SK-N-SH (cell line): ENCODE measurements around the gene KBTBD2. TPM values are rescaled to one million over a fixed set of nuclear protein-coding genes. Genes with fewer than 3 reads are reported as not detected.
A peak's percentile ranks its signal among the peaks of the same experiment; 100 is the strongest.

Experiments
- CTCF ChIA-PET: fragments of 300-600, 350-600 bp; formaldehyde crosslinking; extraction: SDS; loops from one replicate; lab custom pipeline; 2021; lab: Yijun Ruan, JAX
- POLR2A ChIA-PET: fragments of 350-600 bp; sonication (Branson Sonifier 250); formaldehyde crosslinking; extraction: SDS; loops from one replicate; lab custom pipeline; 2020; ENCODE audit warnings: antibody characterized with exemption, inconsistent platforms; lab: Yijun Ruan, JAX
- DNase-seq: peaks from one replicate; pipeline ENCODE4 v3.0.0; 2012
- H2AFZ ChIP-seq: fragments of 200-600 bp; sonication (generic); 2 replicates; pipeline ENCODE4 v1.8.1; 2016; ENCODE audit warnings: antibody characterized with exemption, mild to moderate bottlenecking, low read depth
- H3F3A ChIP-seq: fragments of 200-600 bp; sonication (generic); replicated peaks from 2 replicates; pipeline ENCODE3; 2016; ENCODE audit warnings: antibody characterized with exemption, mild to moderate bottlenecking; ENCODE audit not compliant: insufficient read depth
- H3K27ac ChIP-seq, 2 experiments: fragments of 200-500 bp in 1 of 2; fragments of 200-600 bp in 1 of 2; sonication (Bioruptor generic) in 1 of 2; sonication (generic), shearing (Covaris generic) in 1 of 2; 2 replicates each; pipeline versions ENCODE4 v1.5.1 to v1.6.1; 2014 to 2016; ENCODE audit warnings: low read depth in 2 of 2, inconsistent platforms in 1 of 2, low read length in 1 of 2, mild to moderate bottlenecking in 1 of 2, mixed read lengths in 1 of 2
- H3K27me3 ChIP-seq: fragments of 200-600 bp; sonication (generic), shearing (Covaris generic); 2 replicates; pipeline ENCODE4 v1.6.1; 2016; ENCODE audit warnings: mixed run types; ENCODE audit not compliant: insufficient read depth
- H3K36me3 ChIP-seq, 2 experiments: fragments of 200-500 bp in 1 of 2; fragments of 200-600 bp in 1 of 2; sonication (Bioruptor generic) in 1 of 2; sonication (generic) in 1 of 2; replicated peaks in 1 of 2; 2 replicates each; pipeline versions ENCODE3 to v1.5.1; 2014 to 2016; ENCODE audit warnings: low read length in 1 of 2, mild to moderate bottlenecking in 1 of 2; ENCODE audit not compliant: insufficient read depth in 2 of 2, control insufficient read depth in 1 of 2
- H3K4me1 ChIP-seq, 2 experiments: fragments of 200-500 bp in 1 of 2; fragments of 200-600 bp in 1 of 2; sonication (Bioruptor generic) in 1 of 2; sonication (generic), shearing (Covaris generic) in 1 of 2; 2 replicates each; pipeline versions ENCODE4 v1.5.1 to v1.6.1; 2014 to 2016; ENCODE audit warnings: low read depth in 1 of 2, low read length in 1 of 2, mixed run types in 1 of 2; ENCODE audit not compliant: insufficient read depth in 2 of 2, control insufficient read depth in 1 of 2
- H3K4me2 ChIP-seq: fragments of 200-600 bp; sonication (generic), shearing (Covaris generic); 2 replicates; pipeline ENCODE4 v1.6.1; 2017; ENCODE audit warnings: mixed run types
- H3K4me3 ChIP-seq, 2 experiments: fragments of 200-500 bp in 1 of 2; fragments of 200-600 bp in 1 of 2; sonication (Bioruptor generic) in 1 of 2; sonication (generic), shearing (Covaris generic) in 1 of 2; 2 replicates each; pipeline versions ENCODE4 v1.5.1 to v1.8.1; 2014 to 2016; ENCODE audit warnings: low read depth in 2 of 2, inconsistent platforms in 1 of 2, low read length in 1 of 2, mild to moderate bottlenecking in 1 of 2, mixed read lengths in 1 of 2, moderate library complexity in 1 of 2
- H3K79me2 ChIP-seq: fragments of 200-600 bp; sonication (generic); 2 replicates; pipeline ENCODE4 v1.8.1; 2017; ENCODE audit warnings: mild to moderate bottlenecking; ENCODE audit not compliant: insufficient read depth
- H3K9ac ChIP-seq: fragments of 200-600 bp; sonication (generic); 2 replicates; pipeline ENCODE4 v1.6.1; 2017; ENCODE audit warnings: mixed run types
- H3K9me2 ChIP-seq: fragments of 200-600 bp; sonication (generic); 2 replicates; pipeline ENCODE4 v1.6.1; 2017; ENCODE audit warnings: mixed run types
- H3K9me3 ChIP-seq: fragments of 200-600 bp; sonication (generic); 2 replicates; pipeline ENCODE4 v1.6.1; 2017; ENCODE audit warnings: mixed run types, mild to moderate bottlenecking, moderate library complexity
- H4K20me1 ChIP-seq: fragments of 200-600 bp; sonication (generic); 2 replicates; pipeline ENCODE4 v1.6.1; 2017; ENCODE audit warnings: mild to moderate bottlenecking, mixed run types; ENCODE audit not compliant: insufficient read depth
- CTCF ChIP-seq: fragments of 200-600 bp; sonication (generic); IDR thresholded peaks from 2 replicates; pipeline ENCODE4 v1.6.1; 2017; ENCODE audit warnings: antibody characterized with exemption, mild to moderate bottlenecking, moderate library complexity
- FOXJ3 ChIP-seq: sonication (generic); formaldehyde crosslinking; IDR thresholded peaks from 2 replicates; pipeline ENCODE4 v1.5.1; 2020; ENCODE audit warnings: mild to moderate bottlenecking, missing genetic modification reagents
- GABPA ChIP-seq: IDR thresholded peaks from 2 replicates; pipeline ENCODE4 v1.4.0; 2012; ENCODE audit warnings: low read depth, mild to moderate bottlenecking
- GATA2 ChIP-seq: sonication (generic); formaldehyde crosslinking; IDR thresholded peaks from 2 replicates; pipeline ENCODE4 v1.5.0; 2020; ENCODE audit warnings: mild to moderate bottlenecking, missing genetic modification reagents
- JUND ChIP-seq: IDR thresholded peaks from 2 replicates; pipeline ENCODE4 v1.4.0; 2012
- MEF2A ChIP-seq: IDR thresholded peaks from 2 replicates; pipeline ENCODE4 v1.4.0; 2012; ENCODE audit warnings: low read depth, borderline replicate concordance
- MXI1 ChIP-seq: IDR thresholded peaks from 2 replicates; pipeline ENCODE4 v1.6.1; 2012; ENCODE audit warnings: mild to moderate bottlenecking, low read depth, low read length, improper control_type of control experiment
- NRF1 ChIP-seq: IDR thresholded peaks from 2 replicates; pipeline ENCODE4 v1.6.1; 2012; ENCODE audit warnings: low read depth, mild to moderate bottlenecking, low read length
- PBX3 ChIP-seq: IDR thresholded peaks from 2 replicates; pipeline ENCODE4; 2012
- RAD21 ChIP-seq: IDR thresholded peaks from 2 replicates; pipeline ENCODE4 v1.6.1; 2012; ENCODE audit warnings: mild to moderate bottlenecking, low read length
- RXRA ChIP-seq: IDR thresholded peaks from 2 replicates; pipeline ENCODE4 v1.4.0; 2012; ENCODE audit warnings: low read depth, mild to moderate bottlenecking, borderline replicate concordance
- SIN3A ChIP-seq: IDR thresholded peaks from 2 replicates; pipeline ENCODE4 v1.6.1; 2012; ENCODE audit warnings: low read depth, mild to moderate bottlenecking, low read length, moderate library complexity, borderline replicate concordance
- TEAD4 ChIP-seq: IDR thresholded peaks from 2 replicates; pipeline ENCODE4 v1.4.0; 2012; ENCODE audit warnings: mild to moderate bottlenecking, borderline replicate concordance; ENCODE audit not compliant: insufficient read depth
- WGBS: methylation state at CpG from one replicate; pipeline ENCODE4 v1.1.6; 2017; ENCODE audit warnings: low lambda C conversion rate; 5-methylcytosine and 5-hydroxymethylcytosine counted together
- polyA plus RNA-seq, 3 experiments: library from polyadenylated mRNA; depleted of rRNA; stranded (reverse); fragments of >200 nt; gene quantifications; 2 replicates each; pipeline ENCODE4 v1.2.3, GENCODE V29; 2012
- TF ChIP-seq, protein P1 (sequence below): IDR thresholded peaks from 2 replicates; pipeline ENCODE4 v1.6.1; 2012; ENCODE audit warnings: mild to moderate bottlenecking, low read depth, low read length, moderate library complexity
- TF ChIP-seq, protein P2 (sequence below): IDR thresholded peaks from 2 replicates; pipeline ENCODE4 v1.4.0; 2012; ENCODE audit warnings: low read depth, borderline replicate concordance

The KBTBD2 gene
- polyA plus RNA-seq, 1 of the 3 experiments (the other 2 are of a cell fraction) = 23.6 TPM

DNA sequence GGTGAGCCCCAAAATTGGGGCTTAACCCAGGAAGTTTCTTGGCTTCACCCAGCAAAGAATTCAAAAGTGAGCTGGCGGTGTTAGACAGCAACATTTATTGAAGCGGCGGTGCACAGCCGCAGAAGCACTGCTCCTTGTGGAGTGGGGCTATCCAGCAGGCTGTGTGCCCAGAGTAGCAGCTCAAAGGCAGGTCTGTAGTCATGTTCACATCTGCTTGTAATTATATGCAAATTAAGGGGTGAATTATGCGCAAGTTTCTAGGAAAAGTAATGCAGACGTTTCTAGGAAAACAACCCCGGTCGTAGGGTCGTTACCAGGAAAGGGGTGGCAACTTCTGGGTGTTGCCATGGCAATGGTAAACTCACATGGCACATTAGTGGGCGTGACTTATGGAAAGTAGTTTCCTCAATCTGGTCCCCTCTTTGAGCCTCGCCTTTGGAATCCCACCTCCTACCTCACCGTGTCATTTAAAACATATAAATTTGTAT is 13.7 kb upstream of the KBTBD2 start (continued):
- no peak for TF ChIP-seq RXRA
- TF ChIP-seq, protein P1, sequence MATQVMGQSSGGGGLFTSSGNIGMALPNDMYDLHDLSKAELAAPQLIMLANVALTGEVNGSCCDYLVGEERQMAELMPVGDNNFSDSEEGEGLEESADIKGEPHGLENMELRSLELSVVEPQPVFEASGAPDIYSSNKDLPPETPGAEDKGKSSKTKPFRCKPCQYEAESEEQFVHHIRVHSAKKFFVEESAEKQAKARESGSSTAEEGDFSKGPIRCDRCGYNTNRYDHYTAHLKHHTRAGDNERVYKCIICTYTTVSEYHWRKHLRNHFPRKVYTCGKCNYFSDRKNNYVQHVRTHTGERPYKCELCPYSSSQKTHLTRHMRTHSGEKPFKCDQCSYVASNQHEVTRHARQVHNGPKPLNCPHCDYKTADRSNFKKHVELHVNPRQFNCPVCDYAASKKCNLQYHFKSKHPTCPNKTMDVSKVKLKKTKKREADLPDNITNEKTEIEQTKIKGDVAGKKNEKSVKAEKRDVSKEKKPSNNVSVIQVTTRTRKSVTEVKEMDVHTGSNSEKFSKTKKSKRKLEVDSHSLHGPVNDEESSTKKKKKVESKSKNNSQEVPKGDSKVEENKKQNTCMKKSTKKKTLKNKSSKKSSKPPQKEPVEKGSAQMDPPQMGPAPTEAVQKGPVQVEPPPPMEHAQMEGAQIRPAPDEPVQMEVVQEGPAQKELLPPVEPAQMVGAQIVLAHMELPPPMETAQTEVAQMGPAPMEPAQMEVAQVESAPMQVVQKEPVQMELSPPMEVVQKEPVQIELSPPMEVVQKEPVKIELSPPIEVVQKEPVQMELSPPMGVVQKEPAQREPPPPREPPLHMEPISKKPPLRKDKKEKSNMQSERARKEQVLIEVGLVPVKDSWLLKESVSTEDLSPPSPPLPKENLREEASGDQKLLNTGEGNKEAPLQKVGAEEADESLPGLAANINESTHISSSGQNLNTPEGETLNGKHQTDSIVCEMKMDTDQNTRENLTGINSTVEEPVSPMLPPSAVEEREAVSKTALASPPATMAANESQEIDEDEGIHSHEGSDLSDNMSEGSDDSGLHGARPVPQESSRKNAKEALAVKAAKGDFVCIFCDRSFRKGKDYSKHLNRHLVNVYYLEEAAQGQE = peak; percentile 67; the same call in 1 of the 2 replicates
- TF ChIP-seq FOXJ3 (CRISPR knock-in tag) = no peak
- peak; percentile 94 for TF ChIP-seq MXI1
- 0 out of 2 replicates have a peak, but pooled peaks have one; percentile 39 for TF ChIP-seq NRF1
- TF ChIP-seq JUND = no peak
- no peak for TF ChIP-seq GATA2 (CRISPR knock-in tag)

GRCh38 chr7:32901629-32902028 is 10.1 kb upstream of the KBTBD2 start:
- Histone ChIP-seq H3F3A (peaks cover 4% of the 10 kb centered on the region), H3K9me2 (no peaks in the 10 kb centered on the region), H3K27ac (no peak overlapping the region), H3K4me3 (no peak overlapping the region), H3K9ac (no peak overlapping the region), H3K9me3 (no peaks in the 10 kb centered on the region), H2AFZ (no peak overlapping the region), H3K4me2 (no peak overlapping the region), H3K4me1 (peaks cover 0 to 2% of the 10 kb centered on the region in 2 experiments; a peak in 1 of 4 replicates), H4K20me1 (no peaks in the 10 kb centered on the region), H3K36me3 (no peaks in the 10 kb centered on the region), H3K79me2 (no peaks in the 10 kb centered on the region), H3K27me3 (no peaks in the 10 kb centered on the region)
- DNase-seq = no peak
- 85% methylated on average over 7 of the region's 7 CpGs for WGBS
- POLR2A ChIA-PET = interaction anchor here (1.3 kb wide), 1 partner anchor 10 kb away, joined by 3 read pairs; the partner anchor contains the start of gene KBTBD2
- CTCF ChIA-PET = interaction anchor here (0.7 to 2.4 kb wide), 5 partner anchors 9 to 55 kb away, joined by 3 to 9 read pairs (median 5); no protein-coding TSS in a partner anchor
- TF ChIP-seq PBX3 (no peak), TEAD4 (no peak), MEF2A (no peak), GATA2 (CRISPR knock-in tag) (no peak), JUND (no peak), RXRA (no peak), RAD21 (no peak), GABPA (no peak), NRF1 (no peak), FOXJ3 (CRISPR knock-in tag) (no peak), CTCF (no peak), SIN3A (no peak), MXI1 (no peak)
- TF ChIP-seq, protein P2, sequence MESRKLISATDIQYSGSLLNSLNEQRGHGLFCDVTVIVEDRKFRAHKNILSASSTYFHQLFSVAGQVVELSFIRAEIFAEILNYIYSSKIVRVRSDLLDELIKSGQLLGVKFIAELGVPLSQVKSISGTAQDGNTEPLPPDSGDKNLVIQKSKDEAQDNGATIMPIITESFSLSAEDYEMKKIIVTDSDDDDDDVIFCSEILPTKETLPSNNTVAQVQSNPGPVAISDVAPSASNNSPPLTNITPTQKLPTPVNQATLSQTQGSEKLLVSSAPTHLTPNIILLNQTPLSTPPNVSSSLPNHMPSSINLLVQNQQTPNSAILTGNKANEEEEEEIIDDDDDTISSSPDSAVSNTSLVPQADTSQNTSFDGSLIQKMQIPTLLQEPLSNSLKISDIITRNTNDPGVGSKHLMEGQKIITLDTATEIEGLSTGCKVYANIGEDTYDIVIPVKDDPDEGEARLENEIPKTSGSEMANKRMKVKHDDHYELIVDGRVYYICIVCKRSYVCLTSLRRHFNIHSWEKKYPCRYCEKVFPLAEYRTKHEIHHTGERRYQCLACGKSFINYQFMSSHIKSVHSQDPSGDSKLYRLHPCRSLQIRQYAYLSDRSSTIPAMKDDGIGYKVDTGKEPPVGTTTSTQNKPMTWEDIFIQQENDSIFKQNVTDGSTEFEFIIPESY = no peak
